Measurements from ENCODE around the gene ANKK1.

ANKK1 gene

GRCh38 chr11:113407163-113407562 is 19.6 kb downstream of the ANKK1 start:
- no peaks in the 10 kb centered on the region for H3K36me3 ChIP-seq
- no peaks in the 10 kb centered on the region for H3K9me3 ChIP-seq (ENCODE audit: severe bottlenecking)
- H3K4me3 ChIP-seq (ENCODE audit: low read depth, low read length) = no peak overlapping the region
- DNase-seq = no peak
- no peak overlapping the region for H3K27ac ChIP-seq
- H3K27me3 ChIP-seq (ENCODE audit: insufficient read depth, low read depth, severe bottlenecking) = no peaks in the 10 kb centered on the region
- no peak for TF ChIP-seq CTCF (IDR thresholded peaks at IDR 0.05; ENCODE audit: low read depth, low read length)

GRCh38 chr11:113408206-113408605 is 20.6 kb downstream of the ANKK1 start:
- H3K27me3 ChIP-seq (ENCODE audit: insufficient read depth, low read depth, severe bottlenecking) = no peaks in the 10 kb centered on the region
- no peak for DNase-seq
- H3K4me3 ChIP-seq (ENCODE audit: low read depth, low read length) = no peak overlapping the region
- no peak for TF ChIP-seq CTCF (IDR thresholded peaks at IDR 0.05; ENCODE audit: low read depth, low read length)
- H3K27ac ChIP-seq = no peak overlapping the region
- no peaks in the 10 kb centered on the region for H3K36me3 ChIP-seq
- no peaks in the 10 kb centered on the region for H3K9me3 ChIP-seq (ENCODE audit: severe bottlenecking)

- Histone ChIP-seq H3K27ac (no peak overlapping the region), H3K4me3 (ENCODE audit: low read depth, low read length) (no peak overlapping the region), H3K27me3 (ENCODE audit: insufficient read depth, low read depth, severe bottlenecking) (no peaks in the 10 kb centered on the region), H3K9me3 (ENCODE audit: severe bottlenecking) (no peaks in the 10 kb centered on the region), H3K36me3 (no peaks in the 10 kb centered on the region)
- no peak for DNase-seq
- no peak for TF ChIP-seq CTCF (IDR thresholded peaks at IDR 0.05; ENCODE audit: low read depth, low read length)
These were observed 21.3 kb downstream of the ANKK1 start for GRCh38 chr11:113408887-113409286.

- DNase-seq = no peak
- Histone ChIP-seq H3K9me3 (ENCODE audit: severe bottlenecking) (no peaks in the 10 kb centered on the region), H3K27ac (no peak overlapping the region), H3K4me3 (ENCODE audit: low read depth, low read length) (no peak overlapping the region), H3K36me3 (no peaks in the 10 kb centered on the region), H3K27me3 (ENCODE audit: insufficient read depth, low read depth, severe bottlenecking) (no peaks in the 10 kb centered on the region)
- no peak for TF ChIP-seq CTCF (IDR thresholded peaks at IDR 0.05; ENCODE audit: low read depth, low read length)
These were observed 21.9 kb downstream of the ANKK1 start for GRCh38 chr11:113409526-113409925.

GRCh38 chr11:113410414-113411135 is 23.0 kb downstream of the ANKK1 start:
- Histone ChIP-seq H3K27ac (no peak overlapping the region), H3K36me3 (no peaks in the 10 kb centered on the region), H3K9me3 (ENCODE audit: severe bottlenecking) (no peaks in the 10 kb centered on the region), H3K27me3 (ENCODE audit: insufficient read depth, low read depth, severe bottlenecking) (no peaks in the 10 kb centered on the region), H3K4me3 (ENCODE audit: low read depth, low read length) (no peak overlapping the region)
- DNase-seq = no peak
- no peak for TF ChIP-seq CTCF (IDR thresholded peaks at IDR 0.05; ENCODE audit: low read depth, low read length)

GRCh38 chr11:113411536-113411935 is 24.0 kb downstream of the ANKK1 start:
- Histone ChIP-seq H3K4me3 (ENCODE audit: low read depth, low read length) (no peak overlapping the region), H3K36me3 (no peaks in the 10 kb centered on the region), H3K27ac (no peak overlapping the region), H3K9me3 (ENCODE audit: severe bottlenecking) (no peaks in the 10 kb centered on the region), H3K27me3 (ENCODE audit: insufficient read depth, low read depth, severe bottlenecking) (no peaks in the 10 kb centered on the region)
- DNase-seq = no peak
- TF ChIP-seq CTCF (IDR thresholded peaks at IDR 0.05; ENCODE audit: low read depth, low read length) = no peak

Measured in WERI-Rb-1 (cell line).